GM10266 (cell line): ENCODE data around the gene COPZ2.

ENCODE experiments used
- DNase-seq: peaks from one replicate; pipeline ENCODE4 v3.0.0; 2012; ENCODE audit errors: extremely low spot score
- TF ChIP-seq, protein P1 (sequence below): IDR thresholded peaks from 2 replicates; pipeline ENCODE4 v1.5.1; 2012; ENCODE audit warnings: mild to moderate bottlenecking, low read depth; ENCODE audit not compliant: control insufficient read depth, insufficient read depth; ENCODE audit errors: missing control alignments

The COPZ2 gene

GRCh38 chr17:48047741-48048383, 10.3 kb upstream of the COPZ2 start, which contains the start of gene NFE2L1:
Gene NFE2L1, plus strand, starts transcription at chr17:48048359. Its CDS starts 2,760 bp downstream, at chr17:48051119.
- TF ChIP-seq, protein P1, sequence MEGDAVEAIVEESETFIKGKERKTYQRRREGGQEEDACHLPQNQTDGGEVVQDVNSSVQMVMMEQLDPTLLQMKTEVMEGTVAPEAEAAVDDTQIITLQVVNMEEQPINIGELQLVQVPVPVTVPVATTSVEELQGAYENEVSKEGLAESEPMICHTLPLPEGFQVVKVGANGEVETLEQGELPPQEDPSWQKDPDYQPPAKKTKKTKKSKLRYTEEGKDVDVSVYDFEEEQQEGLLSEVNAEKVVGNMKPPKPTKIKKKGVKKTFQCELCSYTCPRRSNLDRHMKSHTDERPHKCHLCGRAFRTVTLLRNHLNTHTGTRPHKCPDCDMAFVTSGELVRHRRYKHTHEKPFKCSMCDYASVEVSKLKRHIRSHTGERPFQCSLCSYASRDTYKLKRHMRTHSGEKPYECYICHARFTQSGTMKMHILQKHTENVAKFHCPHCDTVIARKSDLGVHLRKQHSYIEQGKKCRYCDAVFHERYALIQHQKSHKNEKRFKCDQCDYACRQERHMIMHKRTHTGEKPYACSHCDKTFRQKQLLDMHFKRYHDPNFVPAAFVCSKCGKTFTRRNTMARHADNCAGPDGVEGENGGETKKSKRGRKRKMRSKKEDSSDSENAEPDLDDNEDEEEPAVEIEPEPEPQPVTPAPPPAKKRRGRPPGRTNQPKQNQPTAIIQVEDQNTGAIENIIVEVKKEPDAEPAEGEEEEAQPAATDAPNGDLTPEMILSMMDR = no peak
- DNase-seq = peak; percentile 96

GRCh38 chr17:48047113-48047740, 9.6 kb upstream of the COPZ2 start:
- TF ChIP-seq, protein P1 = no peak
- DNase-seq = no peak

DNA sequence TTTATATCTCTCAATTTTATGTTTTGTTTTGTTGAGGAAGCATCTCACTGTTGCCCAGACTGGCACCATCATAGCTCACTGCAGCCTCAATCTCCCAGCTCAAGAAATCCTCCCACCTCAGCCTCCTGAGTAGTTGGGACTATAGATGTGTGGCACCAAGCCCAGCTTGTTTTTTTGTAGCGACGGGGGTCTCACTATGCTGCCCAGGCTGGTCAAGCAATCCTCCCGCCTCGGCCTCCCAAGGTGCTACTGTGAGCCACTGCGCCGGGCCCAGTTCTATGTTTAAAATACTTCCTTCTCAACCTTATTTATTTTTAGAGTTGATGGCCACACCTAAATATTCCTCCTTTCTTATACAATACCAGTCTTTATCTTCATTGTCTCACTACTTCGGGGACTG, 8.7 kb upstream of the COPZ2 start:
- no peak for DNase-seq
- TF ChIP-seq, protein P1 = no peak

GRCh38 chr17:48045316-48046001, 7.9 kb upstream of the COPZ2 start:
- TF ChIP-seq, protein P1 = no peak
- DNase-seq = no peak

DNA sequence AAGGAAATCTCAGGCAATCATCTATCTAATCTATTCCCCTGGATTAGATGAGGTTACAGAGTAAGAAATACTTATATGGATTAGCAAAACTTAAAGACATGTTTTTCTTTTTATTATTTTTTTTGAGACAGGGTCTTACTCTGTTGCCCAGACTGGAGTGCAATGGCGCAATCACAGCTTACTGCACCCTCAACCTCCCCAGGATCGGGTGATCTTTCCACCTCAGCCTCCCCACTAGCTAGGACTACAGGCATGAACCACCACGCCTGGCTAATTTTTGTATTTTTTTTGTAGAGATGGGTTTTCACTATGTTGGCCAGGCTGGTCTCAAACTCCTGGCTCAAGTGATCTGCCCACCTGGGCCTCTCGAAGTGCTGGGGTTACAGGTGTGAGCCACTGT, 7.3 kb upstream of the COPZ2 start:
- no peak for DNase-seq
- TF ChIP-seq, protein P1 = no peak

DNA sequence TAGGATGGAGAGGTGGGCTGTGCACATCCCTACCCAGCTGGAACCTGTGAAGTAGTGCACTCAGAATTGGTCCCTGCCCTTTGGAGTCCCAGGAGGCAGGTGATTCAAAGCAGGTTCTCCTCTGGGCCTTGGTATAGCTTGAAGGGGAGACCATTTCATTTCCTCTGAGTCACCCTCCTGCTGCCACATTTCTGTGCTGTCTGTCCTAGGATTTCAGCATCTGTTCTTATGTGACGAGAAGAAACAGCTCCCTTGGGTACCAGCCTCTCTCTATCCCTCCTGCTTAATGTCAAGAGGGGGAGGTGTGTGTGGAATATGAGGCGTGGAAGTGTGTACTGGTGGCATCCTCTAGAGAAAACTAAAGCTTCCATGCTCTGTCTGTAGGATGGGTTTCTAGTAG, 5.6 kb upstream of the COPZ2 start:
- TF ChIP-seq, protein P1 = no peak
- no peak for DNase-seq

GRCh38 chr17:48038687-48039086, 1.1 kb upstream of the COPZ2 start:
- no peak for DNase-seq
- TF ChIP-seq, protein P1 = no peak
